ENCODE data around the gene B3GAT1.

DNA sequence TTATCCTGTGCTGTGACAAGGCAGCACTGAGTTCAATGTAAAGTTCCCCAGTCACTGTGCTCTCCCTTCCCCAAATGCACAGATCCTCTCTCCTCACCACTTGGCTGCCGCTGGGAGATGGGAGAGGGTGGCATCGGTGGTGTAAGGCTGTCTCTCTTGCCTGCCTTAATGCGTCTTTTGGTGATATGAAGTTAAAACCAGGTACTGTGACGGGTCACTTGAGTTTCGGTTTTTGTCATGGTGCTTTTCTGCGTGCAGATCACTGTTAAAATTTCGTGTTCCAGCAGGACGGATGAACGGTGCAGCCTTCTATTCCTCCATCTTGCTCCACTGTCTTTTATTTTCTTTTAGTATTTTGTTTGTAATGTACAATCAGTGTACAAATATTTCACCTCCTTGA, 61.7 kb downstream of the B3GAT1 start:
- TF ChIP-seq EZH2 (optimal IDR thresholded peaks at IDR 0.05; ENCODE audit: low read depth, low read length) (no peak), EZH2phosphoT487 (IDR thresholded peaks at IDR 0.05; ENCODE audit: low read length) (no peak)
- TF ChIP-seq, protein P1, sequence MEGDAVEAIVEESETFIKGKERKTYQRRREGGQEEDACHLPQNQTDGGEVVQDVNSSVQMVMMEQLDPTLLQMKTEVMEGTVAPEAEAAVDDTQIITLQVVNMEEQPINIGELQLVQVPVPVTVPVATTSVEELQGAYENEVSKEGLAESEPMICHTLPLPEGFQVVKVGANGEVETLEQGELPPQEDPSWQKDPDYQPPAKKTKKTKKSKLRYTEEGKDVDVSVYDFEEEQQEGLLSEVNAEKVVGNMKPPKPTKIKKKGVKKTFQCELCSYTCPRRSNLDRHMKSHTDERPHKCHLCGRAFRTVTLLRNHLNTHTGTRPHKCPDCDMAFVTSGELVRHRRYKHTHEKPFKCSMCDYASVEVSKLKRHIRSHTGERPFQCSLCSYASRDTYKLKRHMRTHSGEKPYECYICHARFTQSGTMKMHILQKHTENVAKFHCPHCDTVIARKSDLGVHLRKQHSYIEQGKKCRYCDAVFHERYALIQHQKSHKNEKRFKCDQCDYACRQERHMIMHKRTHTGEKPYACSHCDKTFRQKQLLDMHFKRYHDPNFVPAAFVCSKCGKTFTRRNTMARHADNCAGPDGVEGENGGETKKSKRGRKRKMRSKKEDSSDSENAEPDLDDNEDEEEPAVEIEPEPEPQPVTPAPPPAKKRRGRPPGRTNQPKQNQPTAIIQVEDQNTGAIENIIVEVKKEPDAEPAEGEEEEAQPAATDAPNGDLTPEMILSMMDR (IDR thresholded peaks at IDR 0.05; ENCODE audit: low read length) = no peak
